ENCODE measurements around the gene SMIM11.
"Not testable (repeated sequence)": the region's sequence is repeated elsewhere in the genome, so short reads cannot be mapped to it uniquely, and the experiment has no call there.

SMIM11 gene, protein sequence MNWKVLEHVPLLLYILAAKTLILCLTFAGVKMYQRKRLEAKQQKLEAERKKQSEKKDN

DNA sequence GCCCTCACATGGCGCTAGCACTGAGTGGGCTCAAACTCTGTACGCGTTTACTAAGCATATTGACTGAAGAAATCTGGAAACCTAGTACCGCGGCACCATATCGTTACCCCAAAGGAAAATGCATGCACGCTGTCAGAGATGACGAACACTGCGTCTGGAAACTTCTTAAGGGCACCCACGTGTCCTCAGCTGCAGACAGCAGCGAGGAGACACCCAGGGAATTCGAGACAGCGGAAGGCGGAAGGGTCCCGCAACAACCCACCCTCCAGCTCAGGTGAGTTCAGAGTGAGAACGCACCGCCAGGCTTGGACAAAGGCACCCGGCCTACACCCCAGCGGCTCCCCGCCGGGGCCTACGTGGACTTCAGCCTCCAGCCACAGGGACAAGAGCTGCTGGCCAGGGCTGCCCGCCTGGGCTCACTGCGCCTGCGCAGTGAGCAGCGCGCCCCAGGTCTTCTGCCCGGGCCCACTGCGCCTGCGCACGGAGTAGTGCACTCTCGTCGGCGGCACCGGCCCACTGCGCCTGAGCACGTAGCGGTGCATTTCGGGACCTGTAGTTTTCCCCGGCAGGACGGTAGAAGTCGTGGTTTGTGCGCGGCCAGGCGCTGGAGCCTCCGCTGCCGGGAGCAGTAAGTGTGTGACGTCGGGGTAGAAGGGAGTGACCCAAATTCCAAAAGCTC, at the start of gene SMIM11:
Gene SMIM11, plus strand, starts transcription at position 568 of the 679 bp plus-strand sequence. CDS start 3,998 bp downstream, outside the sequence.
- H3K4me3 ChIP-seq (ENCODE audit: low read depth in 1 of 2, low read length in 2 of 2); H3K9me3 ChIP-seq (ENCODE audit: low read length); H3K4me1 ChIP-seq (ENCODE audit: insufficient read depth, low read length); H3K9ac ChIP-seq (ENCODE audit: low read length); H3K36me3 ChIP-seq (ENCODE audit: insufficient read depth, low read length); H3K27me3 ChIP-seq (ENCODE audit: control insufficient read depth in 1 of 2, insufficient read depth in 2 of 2, low read length in 2 of 2); H3K27ac ChIP-seq (ENCODE audit: low read depth, low read length): not testable (repeated sequence)

DNA sequence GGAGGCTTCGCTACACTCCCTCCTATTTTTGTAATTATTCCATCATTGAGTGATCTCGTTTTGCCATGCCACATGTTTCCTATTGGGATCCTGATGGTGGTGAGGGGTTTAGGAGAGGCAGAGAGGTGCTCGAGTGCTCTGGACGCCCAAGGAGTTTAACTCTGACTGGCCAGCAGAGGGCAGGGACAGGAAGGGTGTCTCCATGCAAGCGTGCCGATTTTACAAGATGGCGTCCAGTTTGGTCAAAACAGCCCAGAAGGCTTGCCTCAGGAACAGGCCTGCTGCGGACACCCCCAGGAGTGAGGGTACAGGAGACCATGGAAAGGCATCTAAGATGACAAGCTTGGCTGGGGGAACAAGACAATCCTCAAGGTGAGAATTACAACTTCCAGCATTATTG, 45.3 kb upstream of the SMIM11 start:
- Histone ChIP-seq H3K27ac (ENCODE audit: low read depth, low read length) (no peak overlapping the region), H3K4me3 (ENCODE audit: low read depth in 1 of 2, low read length in 2 of 2) (no peak overlapping the region), H3K36me3 (ENCODE audit: insufficient read depth, low read length) (no peaks in the 10 kb centered on the region), H3K4me1 (ENCODE audit: insufficient read depth, low read length) (no peaks in the 10 kb centered on the region), H3K9me3 (ENCODE audit: low read length) (no peaks in the 10 kb centered on the region), H3K27me3 (ENCODE audit: control insufficient read depth in 1 of 2, insufficient read depth in 2 of 2, low read length in 2 of 2) (no peaks in the 10 kb centered on the region), H3K9ac (ENCODE audit: low read length) (no peak overlapping the region)

DNA sequence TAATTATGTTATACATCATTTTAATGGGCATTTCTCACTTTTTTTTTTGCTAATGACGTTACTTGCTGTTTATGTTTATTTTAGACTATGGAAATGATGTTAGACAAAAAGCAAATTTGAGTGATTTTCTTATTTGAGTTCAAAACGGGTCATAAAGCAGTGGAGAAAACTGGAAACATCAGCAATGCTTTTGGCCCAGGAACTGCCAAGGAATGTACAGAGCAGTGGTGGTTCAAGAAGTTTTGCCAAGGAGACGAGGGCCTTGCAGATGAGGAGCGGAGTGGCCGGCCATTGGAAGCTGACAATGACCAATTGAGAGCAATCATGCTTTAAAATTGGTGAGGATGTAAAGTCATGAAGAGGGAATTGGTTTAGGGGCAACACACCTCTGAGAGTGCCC, 43.6 kb upstream of the SMIM11 start:
- Histone ChIP-seq H3K4me3 (ENCODE audit: low read depth in 1 of 2, low read length in 2 of 2) (no peak overlapping the region), H3K9ac (ENCODE audit: low read length) (no peak overlapping the region), H3K27me3 (ENCODE audit: control insufficient read depth in 1 of 2, insufficient read depth in 2 of 2, low read length in 2 of 2) (no peaks in the 10 kb centered on the region), H3K36me3 (ENCODE audit: insufficient read depth, low read length) (no peaks in the 10 kb centered on the region), H3K27ac (ENCODE audit: low read depth, low read length) (no peak overlapping the region), H3K4me1 (ENCODE audit: insufficient read depth, low read length) (peaks cover 9% of the 10 kb centered on the region), H3K9me3 (ENCODE audit: low read length) (no peaks in the 10 kb centered on the region)

DNA sequence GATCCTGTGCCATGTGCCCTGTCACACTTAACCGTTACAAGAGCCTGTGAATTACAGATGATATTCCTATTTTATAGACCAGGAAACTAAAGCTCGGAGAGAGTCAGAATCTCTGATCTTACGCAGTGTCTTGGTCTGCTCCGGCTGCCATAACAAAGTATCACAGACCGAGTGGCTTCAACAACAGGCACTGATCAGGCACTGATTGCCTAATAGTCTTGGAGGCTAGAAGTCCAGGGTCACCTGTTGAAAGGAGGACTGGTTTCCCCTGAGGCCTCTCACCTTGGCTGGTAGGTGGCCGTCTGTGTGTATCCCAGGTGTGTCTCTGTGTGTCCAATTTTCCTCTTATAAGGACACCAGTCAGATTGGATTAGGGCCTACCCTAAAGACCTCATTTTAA, 43.0 kb upstream of the SMIM11 start:
- no peak overlapping the region for H3K27ac ChIP-seq (ENCODE audit: low read depth, low read length)

DNA sequence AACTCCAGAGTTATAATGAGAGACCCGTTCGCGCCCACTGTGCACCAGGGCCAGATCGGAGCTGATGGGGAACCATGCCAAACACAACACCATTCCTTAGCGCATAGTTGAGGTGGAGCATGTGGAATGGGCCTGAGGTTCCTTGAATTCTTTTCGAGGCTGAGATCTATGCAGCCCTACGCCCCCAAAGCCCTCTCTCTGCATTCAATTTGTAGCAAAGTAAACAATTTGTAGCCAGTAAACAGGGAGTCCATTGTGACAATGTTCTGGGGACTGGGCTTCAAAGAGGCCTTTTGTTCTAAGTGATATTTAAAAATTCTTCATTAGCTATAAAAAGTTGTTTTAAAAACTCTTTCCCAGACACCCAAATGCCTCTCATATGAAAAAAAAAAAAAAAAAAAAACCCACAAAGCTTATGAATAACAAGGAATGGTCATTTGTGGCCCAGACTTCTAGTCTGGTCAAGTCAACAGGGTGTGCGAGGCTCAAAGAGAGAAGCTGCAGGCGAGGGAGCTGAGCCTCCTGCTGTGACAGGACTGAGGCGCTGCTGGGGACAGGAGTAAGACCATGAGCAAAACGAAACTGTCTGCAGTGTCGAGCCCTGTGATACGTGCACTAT, 42.1 kb upstream of the SMIM11 start:
- Histone ChIP-seq H3K9me3 (ENCODE audit: low read length) (no peaks in the 10 kb centered on the region), H3K27me3 (ENCODE audit: control insufficient read depth in 1 of 2, insufficient read depth in 2 of 2, low read length in 2 of 2) (no peaks in the 10 kb centered on the region), H3K4me1 (ENCODE audit: insufficient read depth, low read length) (peaks cover 21% of the 10 kb centered on the region), H3K4me3 (ENCODE audit: low read depth in 1 of 2, low read length in 2 of 2) (no peak overlapping the region), H3K36me3 (ENCODE audit: insufficient read depth, low read length) (no peaks in the 10 kb centered on the region), H3K9ac (ENCODE audit: low read length) (no peak overlapping the region), H3K27ac (ENCODE audit: low read depth, low read length) (no peak overlapping the region)

More for the DNA sequence above, 43.0 kb upstream of the SMIM11 start:
- Histone ChIP-seq H3K9me3 (ENCODE audit: low read length) (no peaks in the 10 kb centered on the region), H3K4me1 (ENCODE audit: insufficient read depth, low read length) (peaks cover 15% of the 10 kb centered on the region), H3K27me3 (ENCODE audit: control insufficient read depth in 1 of 2, insufficient read depth in 2 of 2, low read length in 2 of 2) (no peaks in the 10 kb centered on the region), H3K9ac (ENCODE audit: low read length) (no peak overlapping the region), H3K36me3 (ENCODE audit: insufficient read depth, low read length) (no peaks in the 10 kb centered on the region), H3K4me3 (ENCODE audit: low read depth in 1 of 2, low read length in 2 of 2) (no peak overlapping the region)

DNA sequence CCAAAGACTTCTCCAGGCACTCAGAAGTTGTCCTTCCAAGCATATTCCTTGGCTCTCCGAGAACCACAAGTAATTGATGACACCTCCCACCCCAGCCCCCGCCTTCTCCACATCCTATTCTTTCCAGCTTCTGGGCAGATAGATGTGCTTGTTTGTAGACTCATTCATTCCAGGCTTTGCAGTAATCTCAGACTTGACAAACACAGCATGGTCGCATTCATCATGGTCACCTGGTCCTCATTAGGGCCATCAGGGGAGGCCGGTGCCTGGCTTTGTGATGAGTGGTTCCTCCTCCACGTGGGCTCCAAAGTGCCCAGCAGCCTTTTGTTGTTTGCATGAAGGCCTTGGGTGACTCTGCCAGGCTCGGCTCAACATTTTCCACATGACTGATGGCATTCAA, 40.0 kb upstream of the SMIM11 start:
- Histone ChIP-seq H3K4me3 (ENCODE audit: low read depth in 1 of 2, low read length in 2 of 2) (no peak overlapping the region), H3K27me3 (ENCODE audit: control insufficient read depth in 1 of 2, insufficient read depth in 2 of 2, low read length in 2 of 2) (no peaks in the 10 kb centered on the region), H3K9me3 (ENCODE audit: low read length) (no peaks in the 10 kb centered on the region), H3K4me1 (ENCODE audit: insufficient read depth, low read length) (peaks cover 21% of the 10 kb centered on the region), H3K36me3 (ENCODE audit: insufficient read depth, low read length) (no peaks in the 10 kb centered on the region), H3K9ac (ENCODE audit: low read length) (no peak overlapping the region), H3K27ac (ENCODE audit: low read depth, low read length) (no peak overlapping the region)

DNA sequence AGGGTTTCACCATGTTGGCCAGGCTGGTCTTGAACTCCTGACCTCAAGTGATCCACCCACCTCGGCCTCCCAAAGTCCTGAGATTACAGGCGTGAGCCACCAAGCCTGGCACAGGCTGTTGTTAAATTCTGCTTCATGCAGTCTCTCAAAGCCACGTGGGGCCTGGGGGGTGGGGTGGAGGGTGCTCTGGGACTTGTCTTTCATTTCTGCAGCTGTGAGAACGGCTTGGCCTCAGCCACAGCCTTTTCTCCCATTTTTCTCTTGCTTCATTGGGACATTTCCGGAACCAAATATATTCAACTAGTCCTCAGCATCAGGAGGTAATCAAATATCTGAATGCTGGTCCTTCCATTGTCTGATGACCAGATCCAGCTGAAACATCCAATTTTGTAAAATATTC, 39.1 kb upstream of the SMIM11 start:
- Histone ChIP-seq H3K27ac (ENCODE audit: low read depth, low read length) (no peak overlapping the region), H3K4me1 (ENCODE audit: insufficient read depth, low read length) (peaks cover 21% of the 10 kb centered on the region), H3K9me3 (ENCODE audit: low read length) (no peaks in the 10 kb centered on the region), H3K36me3 (ENCODE audit: insufficient read depth, low read length) (no peaks in the 10 kb centered on the region), H3K4me3 (ENCODE audit: low read depth in 1 of 2, low read length in 2 of 2) (no peak overlapping the region), H3K27me3 (ENCODE audit: control insufficient read depth in 1 of 2, insufficient read depth in 2 of 2, low read length in 2 of 2) (no peaks in the 10 kb centered on the region), H3K9ac (ENCODE audit: low read length) (no peak overlapping the region)

DNA sequence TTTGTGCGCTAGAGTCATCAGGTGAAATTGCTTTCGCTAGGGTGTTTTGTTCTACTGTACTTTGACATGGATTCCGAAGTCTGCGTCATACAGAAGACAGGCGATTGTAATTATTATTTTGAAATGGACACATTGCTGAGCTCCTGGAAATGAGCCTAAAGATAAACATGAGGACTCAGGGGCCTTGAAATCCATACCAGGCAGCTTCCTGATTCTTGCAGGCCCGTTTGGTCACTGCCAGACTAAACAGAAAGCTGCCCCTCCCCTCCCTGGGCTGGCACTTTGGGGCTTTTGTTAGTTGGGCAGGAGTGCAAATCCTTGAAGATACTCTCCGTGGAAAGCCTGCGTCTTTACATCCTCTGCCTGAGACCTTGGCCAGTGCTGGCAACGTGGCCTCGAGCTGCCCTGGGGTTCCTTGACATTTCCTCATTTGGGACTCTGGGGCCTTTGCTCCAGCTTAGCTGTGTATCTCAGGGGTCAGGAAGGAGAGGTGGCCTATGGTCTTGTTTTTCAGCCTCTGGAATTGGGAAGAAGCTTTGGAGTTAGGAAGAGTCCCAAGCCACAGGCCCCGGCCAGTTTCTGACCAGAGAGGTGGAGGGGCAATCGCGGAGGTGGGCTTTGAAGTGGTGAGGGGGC, 38.4 kb upstream of the SMIM11 start:
- Histone ChIP-seq H3K36me3 (ENCODE audit: insufficient read depth, low read length) (no peaks in the 10 kb centered on the region), H3K9me3 (ENCODE audit: low read length) (no peaks in the 10 kb centered on the region), H3K27ac (ENCODE audit: low read depth, low read length) (no peak overlapping the region), H3K9ac (ENCODE audit: low read length) (no peak overlapping the region), H3K27me3 (ENCODE audit: control insufficient read depth in 1 of 2, insufficient read depth in 2 of 2, low read length in 2 of 2) (no peaks in the 10 kb centered on the region), H3K4me3 (ENCODE audit: low read depth in 1 of 2, low read length in 2 of 2) (no peak overlapping the region), H3K4me1 (ENCODE audit: insufficient read depth, low read length) (peaks cover 21% of the 10 kb centered on the region)

DNA sequence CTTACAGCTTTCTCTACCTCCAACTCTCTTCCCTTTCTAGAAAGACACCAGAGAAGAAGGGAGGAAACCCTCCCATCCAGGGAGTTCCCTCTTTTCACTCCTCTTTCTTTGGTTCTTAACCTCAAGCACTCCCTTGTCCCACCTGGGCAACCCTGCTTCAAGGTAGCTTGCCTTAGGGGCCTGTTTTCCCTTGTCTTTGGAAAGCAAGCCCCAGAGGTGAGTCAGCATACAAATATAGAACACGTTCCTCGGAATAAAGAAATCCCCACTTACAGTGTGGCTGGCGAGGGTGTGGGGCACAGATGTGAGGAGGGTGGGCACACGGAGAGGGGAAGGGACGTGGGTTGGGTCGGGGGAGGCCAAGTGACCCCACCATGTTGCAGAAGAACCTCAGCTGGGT, 37.6 kb upstream of the SMIM11 start:
- Histone ChIP-seq H3K27ac (ENCODE audit: low read depth, low read length) (no peak overlapping the region), H3K4me3 (ENCODE audit: low read depth in 1 of 2, low read length in 2 of 2) (no peak overlapping the region), H3K9me3 (ENCODE audit: low read length) (no peaks in the 10 kb centered on the region), H3K4me1 (ENCODE audit: insufficient read depth, low read length) (peaks cover 21% of the 10 kb centered on the region), H3K9ac (ENCODE audit: low read length) (no peak overlapping the region), H3K27me3 (ENCODE audit: control insufficient read depth in 1 of 2, insufficient read depth in 2 of 2, low read length in 2 of 2) (no peaks in the 10 kb centered on the region), H3K36me3 (ENCODE audit: insufficient read depth, low read length) (no peaks in the 10 kb centered on the region)

DNA sequence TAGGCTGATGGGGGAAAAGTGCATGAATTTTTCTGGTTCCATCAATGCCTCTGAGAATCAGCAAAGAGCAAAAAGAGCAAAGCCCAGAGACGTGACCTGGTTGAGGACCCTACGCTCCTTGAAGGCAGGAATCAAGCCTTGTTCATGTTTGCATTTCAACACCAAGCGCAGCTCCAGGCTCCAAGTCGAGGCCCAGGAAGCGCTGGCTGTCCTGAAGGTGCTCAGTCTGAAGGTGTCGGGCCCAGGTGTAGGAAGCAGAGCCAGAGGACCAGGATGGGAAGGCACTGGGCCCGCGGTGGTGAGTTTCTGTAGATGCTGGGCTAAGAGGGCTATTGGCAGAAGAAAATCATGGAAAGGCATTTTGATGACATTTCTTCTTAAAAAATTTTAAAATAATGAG, 37.1 kb upstream of the SMIM11 start:
- Histone ChIP-seq H3K36me3 (ENCODE audit: insufficient read depth, low read length) (no peaks in the 10 kb centered on the region), H3K4me1 (ENCODE audit: insufficient read depth, low read length) (peaks cover 21% of the 10 kb centered on the region), H3K9ac (ENCODE audit: low read length) (no peak overlapping the region), H3K4me3 (ENCODE audit: low read depth in 1 of 2, low read length in 2 of 2) (no peak overlapping the region), H3K27me3 (ENCODE audit: control insufficient read depth in 1 of 2, insufficient read depth in 2 of 2, low read length in 2 of 2) (no peaks in the 10 kb centered on the region), H3K27ac (ENCODE audit: low read depth, low read length) (no peak overlapping the region), H3K9me3 (ENCODE audit: low read length) (no peaks in the 10 kb centered on the region)

DNA sequence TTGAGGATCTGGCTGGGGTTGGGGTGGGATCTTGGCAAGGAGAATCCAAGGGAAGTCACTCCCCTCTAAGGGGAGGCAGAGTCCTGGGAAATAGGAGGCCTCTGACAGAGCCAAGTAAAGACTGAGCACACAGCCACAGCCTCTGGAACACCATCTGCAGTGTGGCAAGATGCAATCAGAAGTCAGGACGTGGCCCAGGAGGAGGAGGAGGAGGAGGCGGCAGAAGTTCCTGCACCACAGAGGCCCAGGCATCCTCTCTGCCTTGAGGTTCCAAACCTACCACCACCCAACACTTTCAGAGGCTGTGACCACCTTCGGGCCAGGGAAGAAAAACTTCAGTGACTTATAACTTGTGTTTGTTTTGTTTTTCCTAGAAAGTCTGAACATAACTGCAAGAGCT, 35.2 kb upstream of the SMIM11 start:
- H3K4me1 ChIP-seq (ENCODE audit: insufficient read depth, low read length) = peaks cover 21% of the 10 kb centered on the region
- H3K9ac ChIP-seq (ENCODE audit: low read length) = no peak overlapping the region
- no peaks in the 10 kb centered on the region for H3K36me3 ChIP-seq (ENCODE audit: insufficient read depth, low read length)
- H3K27me3 ChIP-seq (ENCODE audit: control insufficient read depth in 1 of 2, insufficient read depth in 2 of 2, low read length in 2 of 2) = no peaks in the 10 kb centered on the region
- H3K9me3 ChIP-seq (ENCODE audit: low read length) = no peaks in the 10 kb centered on the region
- H3K27ac ChIP-seq (ENCODE audit: low read depth, low read length) = no peak overlapping the region
- no peak overlapping the region for H3K4me3 ChIP-seq (ENCODE audit: low read depth in 1 of 2, low read length in 2 of 2)
